ENCODE measurements around the gene DHRS13. TPM values are rescaled to one million over a fixed set of nuclear protein-coding genes. Genes with fewer than 3 reads are reported as not detected.
"Not testable (repeated sequence)": the region's sequence is repeated elsewhere in the genome, so short reads cannot be mapped to it uniquely, and the experiment has no call there.

DHRS13 gene
- polyA plus RNA-seq, 1 donor, result 12.7 TPM

GRCh38 chr17:28883967-28884702 lies 18.7 kb downstream of the DHRS13 start:
- no peak for DNase-seq

GRCh38 chr17:28882154-28882895 lies 20.6 kb downstream of the DHRS13 start:
- no peak for DNase-seq

GRCh38 chr17:28881533-28882056 lies 21.3 kb downstream of the DHRS13 start:
- no peak for DNase-seq

GRCh38 chr17:28880572-28880945 lies 22.3 kb downstream of the DHRS13 start:
- DNase-seq, result no peak

GRCh38 chr17:28879886-28880571 lies 22.9 kb downstream of the DHRS13 start:
- no peak for DNase-seq

GRCh38 chr17:28878981-28879380 lies 23.9 kb downstream of the DHRS13 start:
- no peak for DNase-seq

GRCh38 chr17:28878158-28878910 lies 24.5 kb downstream of the DHRS13 start:
- DNase-seq, result no peak

- DNase-seq, result not testable (repeated sequence)
Observed at GRCh38 chr17:28877150-28877711, 25.6 kb downstream of the DHRS13 start.

- no peak for DNase-seq
Observed at GRCh38 chr17:28875848-28876550, 26.9 kb downstream of the DHRS13 start.

- no peak for DNase-seq
Observed at GRCh38 chr17:28874750-28875149, 28.1 kb downstream of the DHRS13 start.

- no peak for DNase-seq
Observed at GRCh38 chr17:28873839-28874238, 29.0 kb downstream of the DHRS13 start.

GRCh38 chr17:28871056-28871579 lies 31.8 kb downstream of the DHRS13 start:
- no peak for DNase-seq

- no peak for DNase-seq
Observed at GRCh38 chr17:28867276-28867675, 35.6 kb downstream of the DHRS13 start.

- DNase-seq, result no peak
Observed at GRCh38 chr17:28865946-28866752, 36.7 kb downstream of the DHRS13 start.

GRCh38 chr17:28864991-28865849 lies 37.7 kb downstream of the DHRS13 start:
- DNase-seq, result no peak

GRCh38 chr17:28863953-28864352 lies 38.9 kb downstream of the DHRS13 start:
- DNase-seq, result no peak

GRCh38 chr17:28862561-28862960 lies 40.3 kb downstream of the DHRS13 start:
- no peak for DNase-seq

GRCh38 chr17:28861393-28862203 lies 41.3 kb downstream of the DHRS13 start:
- no peak for DNase-seq
